HG03060 (cell line): ENCODE measurements around the gene EIF4E1B.

Source experiments
- ATAC-seq: cut with Tn5 transposase; IDR thresholded peaks from one replicate; pipeline ENCODE4 v1.9.1; 2021; ENCODE audit warnings: low read depth, moderate number of reproducible peaks; ENCODE audit not compliant: unreplicated experiment

The EIF4E1B gene

GRCh38 chr5:176679365-176680225, 49.1 kb downstream of the EIF4E1B start:
- ATAC-seq = no peak

DNA sequence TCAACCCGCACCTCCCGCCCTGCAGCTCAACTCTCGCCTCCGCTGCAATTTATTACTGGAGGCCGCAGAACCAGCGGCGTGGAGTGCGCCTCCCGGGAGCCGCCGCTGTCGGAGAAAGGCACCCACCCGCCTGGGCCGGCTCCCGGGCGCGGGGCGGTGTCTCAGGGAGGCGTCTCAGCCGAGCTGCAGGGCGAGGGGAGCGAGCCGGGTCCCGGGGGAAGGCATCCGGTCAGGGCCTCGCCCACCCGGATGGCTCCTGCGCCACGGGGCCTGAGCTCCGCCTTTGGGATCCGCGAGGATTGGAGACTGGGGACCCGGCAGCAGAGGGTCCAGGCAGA, 49.7 kb downstream of the EIF4E1B start:
- ATAC-seq = no peak

DNA sequence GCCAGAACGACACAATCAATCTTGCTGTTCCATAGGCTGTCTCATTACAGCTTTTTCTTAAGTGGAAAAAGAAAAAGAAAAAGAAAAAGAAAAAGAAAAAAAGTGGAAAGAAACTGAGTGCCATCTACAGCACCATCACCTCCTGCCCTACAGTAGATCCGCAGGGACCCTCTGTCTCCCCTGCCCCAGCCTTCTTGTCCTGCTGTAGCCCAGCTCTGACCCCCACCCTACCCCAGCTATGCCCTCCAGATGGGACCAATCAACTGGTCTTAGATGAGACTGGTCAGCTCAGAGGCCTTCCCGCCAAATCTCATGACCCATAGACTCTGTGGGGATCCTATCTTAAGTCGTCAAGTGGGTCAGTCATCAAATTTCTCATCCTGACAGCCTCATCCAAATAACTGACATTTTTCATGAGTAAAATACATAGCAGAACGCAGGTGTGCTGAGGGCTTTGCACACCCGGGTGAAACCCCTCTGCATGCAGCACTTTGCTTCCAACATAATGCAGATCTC, 51.6 kb downstream of the EIF4E1B start:
- ATAC-seq = no peak

GRCh38 chr5:176685010-176685409, 54.5 kb downstream of the EIF4E1B start:
- no peak for ATAC-seq

DNA sequence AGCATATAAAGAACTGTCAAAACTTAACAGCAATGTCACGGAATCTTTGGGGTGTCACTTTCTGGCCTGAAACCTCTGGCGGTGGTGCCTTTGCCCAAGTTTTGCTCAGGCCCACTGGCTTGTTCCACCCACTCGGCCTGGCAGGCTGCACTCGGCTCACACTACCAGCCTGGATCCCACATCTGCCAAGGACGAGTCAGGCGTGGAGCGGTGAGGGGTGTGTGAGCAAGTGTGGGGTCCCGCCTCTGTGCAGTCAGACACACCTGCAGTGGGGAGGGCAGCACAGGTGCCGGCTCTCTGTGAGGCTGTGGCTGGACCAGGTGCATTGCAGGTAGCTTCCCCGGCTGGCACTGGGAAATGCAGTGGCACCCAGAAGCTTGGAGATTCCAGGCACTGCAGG, 56.8 kb downstream of the EIF4E1B start:
- no peak for ATAC-seq

- ATAC-seq = no peak
Observed at GRCh38 chr5:176687881-176688280, 57.4 kb downstream of the EIF4E1B start.

- ATAC-seq = no peak
Observed at GRCh38 chr5:176690911-176691310, 60.4 kb downstream of the EIF4E1B start.

DNA sequence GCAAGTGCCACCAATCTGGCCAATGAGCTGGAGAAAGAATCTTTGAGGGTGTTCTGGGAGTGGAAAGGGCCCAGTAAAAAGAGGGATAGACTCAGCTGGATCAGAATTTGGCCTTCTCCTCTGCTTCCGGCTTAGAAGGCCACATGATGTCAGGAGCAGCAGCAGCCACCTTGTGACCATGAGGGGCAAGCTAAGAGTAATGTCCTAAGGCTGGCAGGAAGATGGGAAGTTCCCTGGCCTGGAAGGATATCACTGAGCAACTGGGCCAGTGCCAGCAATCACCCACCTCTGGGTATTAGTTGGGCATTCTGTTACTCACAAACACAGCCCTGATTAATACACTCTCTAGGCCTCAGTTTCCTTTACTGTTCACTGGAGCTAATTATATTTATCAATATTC, 61.0 kb downstream of the EIF4E1B start:
- ATAC-seq = no peak

- ATAC-seq = no peak
Observed at GRCh38 chr5:176692326-176692725, 61.9 kb downstream of the EIF4E1B start.

DNA sequence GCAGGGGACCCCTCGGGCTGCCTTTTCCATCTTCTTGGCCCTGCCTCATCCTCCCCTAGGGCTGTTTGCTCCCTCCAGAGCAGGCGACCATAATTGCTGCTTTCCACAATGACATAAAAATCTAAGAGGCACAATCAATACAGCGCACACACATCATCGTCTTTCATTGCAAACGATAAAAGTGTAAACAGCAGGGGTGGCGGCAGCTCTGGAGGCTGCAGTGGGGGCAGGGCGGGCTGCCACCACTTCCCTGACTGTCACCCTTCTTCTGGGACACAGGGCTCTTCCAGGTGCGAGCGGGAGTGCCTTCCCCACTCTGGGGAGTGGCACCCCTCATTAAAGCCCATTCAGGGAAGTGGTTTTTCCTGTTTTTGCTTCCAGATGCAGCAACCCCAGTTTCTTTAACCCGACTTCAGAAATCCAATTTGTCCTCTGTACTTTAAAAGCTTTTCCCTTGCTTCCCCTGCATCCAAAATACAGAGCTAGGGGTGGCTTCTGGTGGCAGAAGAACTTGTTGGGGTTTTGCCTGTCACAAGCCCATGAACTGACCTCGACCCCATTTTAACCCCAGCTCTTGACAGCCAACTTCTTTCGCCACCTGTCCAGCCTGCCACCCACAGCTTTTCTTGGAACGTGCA, 62.5 kb downstream of the EIF4E1B start:
- ATAC-seq = no peak

DNA sequence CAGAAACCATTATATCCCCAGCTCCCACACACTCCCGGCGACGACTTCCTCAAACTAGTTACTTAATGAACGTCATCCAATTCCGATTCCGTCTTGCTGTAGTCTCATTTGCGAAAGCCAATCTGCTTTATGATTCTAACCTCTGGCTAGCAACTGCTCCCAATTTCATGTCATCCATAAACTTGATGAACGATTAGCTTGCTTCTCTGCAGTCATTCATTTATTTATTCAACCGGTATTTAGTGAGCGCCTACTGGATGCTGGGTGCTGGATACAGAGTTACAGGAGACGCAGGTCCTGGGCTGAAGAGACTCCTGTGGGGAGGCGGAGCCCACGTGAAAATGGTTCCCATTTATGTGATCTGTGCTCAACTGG, 63.0 kb downstream of the EIF4E1B start:
- no peak for ATAC-seq

DNA sequence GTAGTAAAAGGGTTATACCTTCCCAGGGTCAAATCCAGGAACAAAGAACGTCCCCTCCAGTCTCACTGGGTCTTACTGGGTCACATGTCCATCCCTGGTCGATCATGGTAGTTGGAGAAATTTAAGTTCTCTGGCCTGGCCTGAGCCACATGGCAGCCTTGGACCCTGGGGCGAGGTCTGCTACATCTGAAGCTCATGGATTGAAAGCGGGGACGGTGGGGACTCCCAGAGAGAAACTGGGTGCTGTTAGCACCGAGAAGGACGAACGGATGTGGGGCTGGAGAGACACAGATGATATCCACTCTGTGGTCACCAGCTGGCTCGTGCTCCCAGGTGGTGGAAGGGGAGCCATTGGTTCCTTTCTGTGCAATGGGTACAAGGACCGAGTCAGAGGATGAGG, 63.7 kb downstream of the EIF4E1B start:
- no peak for ATAC-seq

- no peak for ATAC-seq
Observed at GRCh38 chr5:176694631-176695030, 64.2 kb downstream of the EIF4E1B start.

- no peak for ATAC-seq
Observed at GRCh38 chr5:176695073-176695472, 64.6 kb downstream of the EIF4E1B start.
